ENCODE measurements around the gene SLC1A3.

Gene SLC1A3

GRCh38 chr5:36648426-36648825, 42.0 kb downstream of the SLC1A3 start:
- no peaks in the 10 kb centered on the region for H3K9me3 ChIP-seq (ENCODE audit: insufficient read depth, low read length)
- TF ChIP-seq SUZ12 (IDR thresholded peaks at IDR 0.05; ENCODE audit: extremely low read depth, insufficient read depth, insufficient read length) (no peak), YY1 (IDR thresholded peaks at IDR 0.05; ENCODE audit: insufficient read depth, insufficient read length) (no peak), ZNF274 (IDR thresholded peaks at IDR 0.05; ENCODE audit: low read depth, low read length) (no peak)
- DNase-seq (ENCODE audit: low read depth, low spot score) = no peak
- no peak overlapping the region for H3K9ac ChIP-seq (ENCODE audit: insufficient read length, low read depth)
- no peaks in the 10 kb centered on the region for H3K27me3 ChIP-seq (ENCODE audit: insufficient read depth, insufficient read length)
- H3K4me1 ChIP-seq (ENCODE audit: insufficient read depth, insufficient read length) = no peaks in the 10 kb centered on the region
- H3K36me3 ChIP-seq (ENCODE audit: insufficient read depth, insufficient read length, low read length) = peaks cover 20% of the 10 kb centered on the region
- no peak overlapping the region for H3K4me3 ChIP-seq (ENCODE audit: insufficient read length, low read depth)

- Histone ChIP-seq H3K36me3 (ENCODE audit: insufficient read depth, insufficient read length, low read length) (peaks cover 23% of the 10 kb centered on the region), H3K9ac (ENCODE audit: insufficient read length, low read depth) (no peak overlapping the region), H3K9me3 (ENCODE audit: insufficient read depth, low read length) (no peaks in the 10 kb centered on the region), H3K4me3 (ENCODE audit: insufficient read length, low read depth) (no peak overlapping the region), H3K27me3 (ENCODE audit: insufficient read depth, insufficient read length) (no peaks in the 10 kb centered on the region), H3K4me1 (ENCODE audit: insufficient read depth, insufficient read length) (peaks cover 2% of the 10 kb centered on the region)
- TF ChIP-seq SUZ12 (IDR thresholded peaks at IDR 0.05; ENCODE audit: extremely low read depth, insufficient read depth, insufficient read length) (no peak), YY1 (IDR thresholded peaks at IDR 0.05; ENCODE audit: insufficient read depth, insufficient read length) (no peak), ZNF274 (IDR thresholded peaks at IDR 0.05; ENCODE audit: low read depth, low read length) (no peak)
- no peak for DNase-seq (ENCODE audit: low read depth, low spot score)
Measured at GRCh38 chr5:36651761-36652685, 45.6 kb downstream of the SLC1A3 start.

- Histone ChIP-seq H3K9ac (ENCODE audit: insufficient read length, low read depth) (no peak overlapping the region), H3K27me3 (ENCODE audit: insufficient read depth, insufficient read length) (no peaks in the 10 kb centered on the region), H3K4me1 (ENCODE audit: insufficient read depth, insufficient read length) (peaks cover 2% of the 10 kb centered on the region), H3K4me3 (ENCODE audit: insufficient read length, low read depth) (no peak overlapping the region), H3K36me3 (ENCODE audit: insufficient read depth, insufficient read length, low read length) (peaks cover 23% of the 10 kb centered on the region), H3K9me3 (ENCODE audit: insufficient read depth, low read length) (no peaks in the 10 kb centered on the region)
- DNase-seq (ENCODE audit: low read depth, low spot score) = no peak
- no peak for TF ChIP-seq ZNF274 (IDR thresholded peaks at IDR 0.05; ENCODE audit: low read depth, low read length)
- TF ChIP-seq SUZ12 (IDR thresholded peaks at IDR 0.05; ENCODE audit: extremely low read depth, insufficient read depth, insufficient read length) = no peak
- TF ChIP-seq YY1 (IDR thresholded peaks at IDR 0.05; ENCODE audit: insufficient read depth, insufficient read length) = no peak
Measured at GRCh38 chr5:36653044-36653705, 46.8 kb downstream of the SLC1A3 start.

GRCh38 chr5:36654564-36654963, 48.2 kb downstream of the SLC1A3 start:
- TF ChIP-seq ZNF274 (IDR thresholded peaks at IDR 0.05; ENCODE audit: low read depth, low read length) (no peak), YY1 (IDR thresholded peaks at IDR 0.05; ENCODE audit: insufficient read depth, insufficient read length) (no peak), SUZ12 (IDR thresholded peaks at IDR 0.05; ENCODE audit: extremely low read depth, insufficient read depth, insufficient read length) (no peak)
- peaks cover 2% of the 10 kb centered on the region for H3K4me1 ChIP-seq (ENCODE audit: insufficient read depth, insufficient read length)

GRCh38 chr5:36655161-36655560, 48.8 kb downstream of the SLC1A3 start:
- no peak for TF ChIP-seq SUZ12 (IDR thresholded peaks at IDR 0.05; ENCODE audit: extremely low read depth, insufficient read depth, insufficient read length)
- no peak overlapping the region for H3K9ac ChIP-seq (ENCODE audit: insufficient read length, low read depth)
- H3K27me3 ChIP-seq (ENCODE audit: insufficient read depth, insufficient read length) = no peaks in the 10 kb centered on the region

More at GRCh38 chr5:36654564-36654963, 48.2 kb downstream of the SLC1A3 start:
- no peak for DNase-seq (ENCODE audit: low read depth, low spot score)
- no peaks in the 10 kb centered on the region for H3K27me3 ChIP-seq (ENCODE audit: insufficient read depth, insufficient read length)
- H3K9me3 ChIP-seq (ENCODE audit: insufficient read depth, low read length) = no peaks in the 10 kb centered on the region
- peaks cover 28% of the 10 kb centered on the region for H3K36me3 ChIP-seq (ENCODE audit: insufficient read depth, insufficient read length, low read length)
- no peak overlapping the region for H3K4me3 ChIP-seq (ENCODE audit: insufficient read length, low read depth)
- H3K9ac ChIP-seq (ENCODE audit: insufficient read length, low read depth) = no peak overlapping the region

GRCh38 chr5:36656556-36656955, 50.1 kb downstream of the SLC1A3 start:
- Histone ChIP-seq H3K4me3 (ENCODE audit: insufficient read length, low read depth) (no peak overlapping the region), H3K9me3 (ENCODE audit: insufficient read depth, low read length) (no peaks in the 10 kb centered on the region), H3K9ac (ENCODE audit: insufficient read length, low read depth) (no peak overlapping the region), H3K4me1 (ENCODE audit: insufficient read depth, insufficient read length) (peaks cover 2% of the 10 kb centered on the region), H3K36me3 (ENCODE audit: insufficient read depth, insufficient read length, low read length) (peaks cover 37% of the 10 kb centered on the region), H3K27me3 (ENCODE audit: insufficient read depth, insufficient read length) (no peaks in the 10 kb centered on the region)
- TF ChIP-seq ZNF274 (IDR thresholded peaks at IDR 0.05; ENCODE audit: low read depth, low read length) (no peak), YY1 (IDR thresholded peaks at IDR 0.05; ENCODE audit: insufficient read depth, insufficient read length) (no peak), SUZ12 (IDR thresholded peaks at IDR 0.05; ENCODE audit: extremely low read depth, insufficient read depth, insufficient read length) (no peak)
- DNase-seq (ENCODE audit: low read depth, low spot score) = no peak

More at GRCh38 chr5:36655161-36655560, 48.8 kb downstream of the SLC1A3 start:
- peaks cover 30% of the 10 kb centered on the region for H3K36me3 ChIP-seq (ENCODE audit: insufficient read depth, insufficient read length, low read length)
- peaks cover 2% of the 10 kb centered on the region for H3K4me1 ChIP-seq (ENCODE audit: insufficient read depth, insufficient read length)
- no peak for DNase-seq (ENCODE audit: low read depth, low spot score)
- no peak overlapping the region for H3K4me3 ChIP-seq (ENCODE audit: insufficient read length, low read depth)
- H3K9me3 ChIP-seq (ENCODE audit: insufficient read depth, low read length) = no peaks in the 10 kb centered on the region

- no peak for DNase-seq (ENCODE audit: low read depth, low spot score)
- Histone ChIP-seq H3K4me1 (ENCODE audit: insufficient read depth, insufficient read length) (peaks cover 2% of the 10 kb centered on the region), H3K27me3 (ENCODE audit: insufficient read depth, insufficient read length) (no peaks in the 10 kb centered on the region), H3K9me3 (ENCODE audit: insufficient read depth, low read length) (no peaks in the 10 kb centered on the region), H3K9ac (ENCODE audit: insufficient read length, low read depth) (no peak overlapping the region), H3K4me3 (ENCODE audit: insufficient read length, low read depth) (no peak overlapping the region), H3K36me3 (ENCODE audit: insufficient read depth, insufficient read length, low read length) (peaks cover 30% of the 10 kb centered on the region)
- TF ChIP-seq ZNF274 (IDR thresholded peaks at IDR 0.05; ENCODE audit: low read depth, low read length) (no peak), YY1 (IDR thresholded peaks at IDR 0.05; ENCODE audit: insufficient read depth, insufficient read length) (no peak), SUZ12 (IDR thresholded peaks at IDR 0.05; ENCODE audit: extremely low read depth, insufficient read depth, insufficient read length) (no peak)
Measured at GRCh38 chr5:36657563-36657995, 51.2 kb downstream of the SLC1A3 start.
